Activated naive CD8-positive, alpha-beta T cell (primary cell): Measurements from ENCODE around the gene GTF3C1.

Experiments used
- H3K27ac Mint-ChIP-seq: one replicate; pipeline ENCODE4 v1.8.0; 2021; ENCODE audit warnings: mixed read lengths
- H3K27me3 Mint-ChIP-seq: one replicate; pipeline ENCODE4 v1.8.0; 2021; ENCODE audit warnings: mixed read lengths
- H3K36me3 Mint-ChIP-seq: one replicate; pipeline ENCODE4 v1.8.0; 2021; ENCODE audit warnings: mixed read lengths
- H3K4me1 Mint-ChIP-seq: one replicate; pipeline ENCODE4 v1.8.0; 2021; ENCODE audit warnings: low read depth, mixed read lengths
- H3K4me3 Mint-ChIP-seq: one replicate; pipeline ENCODE4 v1.8.0; 2021; ENCODE audit warnings: mild to moderate bottlenecking, mixed read lengths
- H3K9me3 Mint-ChIP-seq: one replicate; pipeline ENCODE4 v1.8.0; 2021; ENCODE audit warnings: low read depth, mixed read lengths

GTF3C1 gene

DNA sequence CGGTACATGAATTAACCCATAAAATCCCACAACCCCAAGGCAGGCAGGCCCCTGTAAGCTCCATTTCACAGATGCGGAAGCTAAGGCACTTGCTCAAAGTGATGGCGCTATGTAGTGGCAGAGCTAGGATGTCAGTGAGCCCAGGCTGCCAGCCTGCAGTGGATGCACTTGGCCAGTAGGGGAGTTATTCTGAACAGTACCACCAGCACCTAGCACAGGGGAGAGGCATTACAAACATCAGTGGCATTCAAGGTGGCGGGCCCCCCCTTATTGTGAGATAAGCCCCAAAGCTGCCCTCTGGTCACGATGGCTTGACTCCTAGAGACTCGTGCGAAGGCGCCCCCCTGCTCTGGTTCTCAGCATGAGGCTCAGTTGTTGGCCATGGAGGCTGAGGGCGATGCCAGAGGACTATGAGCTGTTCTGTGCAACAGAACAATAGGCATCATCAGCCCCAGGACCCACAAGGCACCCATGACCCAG is 33.8 kb downstream of the GTF3C1 start:
- H3K36me3 Mint-ChIP-seq: peaks cover 2% of the 10 kb centered on the region
- H3K27me3 Mint-ChIP-seq: no peaks in the 10 kb centered on the region
- H3K4me1 Mint-ChIP-seq: no peaks in the 10 kb centered on the region
- no peaks in the 10 kb centered on the region for H3K9me3 Mint-ChIP-seq
- no peak overlapping the region for H3K27ac Mint-ChIP-seq
- no peak overlapping the region for H3K4me3 Mint-ChIP-seq

DNA sequence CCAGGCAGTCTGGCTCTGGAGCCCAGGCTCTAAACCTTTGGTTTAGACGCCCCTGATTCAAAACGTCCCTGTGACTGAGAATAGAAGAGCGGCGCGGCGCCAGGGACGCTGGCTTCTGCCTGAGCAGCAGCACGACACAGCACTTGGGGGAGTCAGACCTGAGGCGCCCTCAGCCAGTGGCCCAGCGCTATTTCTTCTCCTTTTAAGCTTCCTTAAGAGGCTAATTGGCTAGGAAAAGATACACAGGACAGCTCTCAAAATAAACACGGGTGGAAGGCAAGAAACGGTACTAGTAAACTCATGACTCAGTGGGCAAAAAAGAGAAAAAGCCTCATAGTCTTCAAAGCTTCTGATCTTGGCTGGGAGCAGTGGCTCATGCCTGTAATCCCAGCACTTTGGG is 34.9 kb downstream of the GTF3C1 start:
- H3K4me3 Mint-ChIP-seq: no peak overlapping the region
- H3K36me3 Mint-ChIP-seq: peaks cover 4% of the 10 kb centered on the region
- no peaks in the 10 kb centered on the region for H3K9me3 Mint-ChIP-seq
- no peaks in the 10 kb centered on the region for H3K4me1 Mint-ChIP-seq
- H3K27ac Mint-ChIP-seq: no peak overlapping the region
- H3K27me3 Mint-ChIP-seq: no peaks in the 10 kb centered on the region

DNA sequence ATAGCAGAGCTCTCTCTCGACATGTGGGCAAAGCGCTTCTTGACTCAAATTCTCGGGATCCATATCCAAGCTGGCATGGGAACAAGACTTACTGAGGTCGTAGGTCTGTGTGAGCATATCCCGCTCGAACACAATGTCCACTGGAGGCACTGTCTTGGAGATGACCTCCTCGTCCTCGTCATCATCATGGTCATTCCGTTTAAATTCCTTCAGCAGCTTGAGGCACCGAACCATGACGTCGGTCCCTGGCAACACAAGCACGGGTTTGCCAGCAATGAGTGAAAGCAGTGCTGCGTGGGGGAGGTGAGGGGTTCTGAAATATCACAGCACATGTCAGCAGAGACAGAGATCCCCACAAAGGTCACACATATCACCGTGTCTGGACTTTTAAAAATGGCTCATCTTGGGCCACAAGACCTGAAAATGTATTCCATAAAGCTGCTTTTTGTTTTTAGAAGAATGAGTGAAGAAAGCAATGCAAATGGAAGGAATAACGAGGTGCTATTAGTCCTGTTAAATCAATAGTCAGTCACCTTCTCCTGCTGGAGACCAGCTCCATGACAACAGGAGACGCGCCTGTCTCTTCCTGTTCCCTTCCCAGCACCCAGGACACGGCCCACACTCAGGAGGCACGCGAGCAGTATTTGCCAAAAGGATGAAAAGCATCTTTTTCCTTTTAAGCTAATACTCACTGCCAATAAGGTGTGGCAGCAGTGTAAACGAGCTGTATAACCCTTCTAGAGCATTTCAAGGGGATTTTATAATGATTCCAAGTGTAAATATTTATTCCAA is 37.9 kb downstream of the GTF3C1 start:
- H3K27me3 Mint-ChIP-seq: no peaks in the 10 kb centered on the region
- H3K4me3 Mint-ChIP-seq: no peak overlapping the region
- H3K4me1 Mint-ChIP-seq: no peaks in the 10 kb centered on the region
- no peak overlapping the region for H3K27ac Mint-ChIP-seq
- peaks cover 5% of the 10 kb centered on the region for H3K36me3 Mint-ChIP-seq
- H3K9me3 Mint-ChIP-seq: no peaks in the 10 kb centered on the region

DNA sequence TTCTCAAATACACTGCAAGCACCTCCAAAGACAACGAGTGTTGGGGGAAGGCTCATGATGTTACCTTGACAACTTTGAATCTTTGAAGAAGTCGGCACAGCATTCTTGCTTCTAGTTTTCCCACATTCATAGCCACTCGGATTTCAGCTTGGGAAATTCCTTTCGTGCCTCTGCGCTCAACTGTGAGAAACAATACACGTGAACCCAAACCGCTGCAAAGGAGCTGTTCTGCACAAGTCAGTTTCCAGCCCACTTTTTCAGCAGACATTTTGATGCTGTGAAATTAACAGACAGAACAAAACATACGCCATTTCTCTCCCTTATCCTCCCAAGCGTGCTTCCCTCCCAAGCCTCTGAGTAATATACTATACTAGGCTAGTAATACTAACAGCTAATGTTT is 41.2 kb downstream of the GTF3C1 start:
- no peaks in the 10 kb centered on the region for H3K4me1 Mint-ChIP-seq
- H3K36me3 Mint-ChIP-seq: peaks cover 7% of the 10 kb centered on the region
- H3K4me3 Mint-ChIP-seq: no peak overlapping the region
- H3K27ac Mint-ChIP-seq: no peak overlapping the region
- no peaks in the 10 kb centered on the region for H3K9me3 Mint-ChIP-seq
- no peaks in the 10 kb centered on the region for H3K27me3 Mint-ChIP-seq

DNA sequence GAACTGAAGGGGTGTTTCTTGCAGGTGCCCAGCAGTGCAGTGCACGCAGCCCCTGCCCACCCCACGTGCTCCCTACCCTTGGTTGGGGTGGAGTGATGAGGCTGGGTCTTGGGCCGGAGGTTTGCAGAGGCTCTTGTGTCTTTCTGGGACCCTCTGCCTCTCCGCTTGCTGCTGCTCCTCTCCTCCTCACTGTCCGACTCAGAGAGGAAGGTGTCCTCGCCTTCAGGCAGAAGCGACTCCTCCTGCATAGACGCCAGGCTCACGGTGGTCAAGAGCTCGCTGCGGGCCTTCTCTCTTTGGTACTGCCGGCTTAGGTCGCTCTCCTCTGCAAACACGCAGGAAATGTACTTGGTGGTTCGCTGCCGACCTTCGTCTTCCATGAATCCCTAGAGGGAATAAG is 42.9 kb downstream of the GTF3C1 start:
- no peak overlapping the region for H3K4me3 Mint-ChIP-seq
- H3K4me1 Mint-ChIP-seq: no peaks in the 10 kb centered on the region
- H3K27me3 Mint-ChIP-seq: no peaks in the 10 kb centered on the region
- peaks cover 7% of the 10 kb centered on the region for H3K36me3 Mint-ChIP-seq
- H3K27ac Mint-ChIP-seq: no peak overlapping the region
- H3K9me3 Mint-ChIP-seq: no peaks in the 10 kb centered on the region

DNA sequence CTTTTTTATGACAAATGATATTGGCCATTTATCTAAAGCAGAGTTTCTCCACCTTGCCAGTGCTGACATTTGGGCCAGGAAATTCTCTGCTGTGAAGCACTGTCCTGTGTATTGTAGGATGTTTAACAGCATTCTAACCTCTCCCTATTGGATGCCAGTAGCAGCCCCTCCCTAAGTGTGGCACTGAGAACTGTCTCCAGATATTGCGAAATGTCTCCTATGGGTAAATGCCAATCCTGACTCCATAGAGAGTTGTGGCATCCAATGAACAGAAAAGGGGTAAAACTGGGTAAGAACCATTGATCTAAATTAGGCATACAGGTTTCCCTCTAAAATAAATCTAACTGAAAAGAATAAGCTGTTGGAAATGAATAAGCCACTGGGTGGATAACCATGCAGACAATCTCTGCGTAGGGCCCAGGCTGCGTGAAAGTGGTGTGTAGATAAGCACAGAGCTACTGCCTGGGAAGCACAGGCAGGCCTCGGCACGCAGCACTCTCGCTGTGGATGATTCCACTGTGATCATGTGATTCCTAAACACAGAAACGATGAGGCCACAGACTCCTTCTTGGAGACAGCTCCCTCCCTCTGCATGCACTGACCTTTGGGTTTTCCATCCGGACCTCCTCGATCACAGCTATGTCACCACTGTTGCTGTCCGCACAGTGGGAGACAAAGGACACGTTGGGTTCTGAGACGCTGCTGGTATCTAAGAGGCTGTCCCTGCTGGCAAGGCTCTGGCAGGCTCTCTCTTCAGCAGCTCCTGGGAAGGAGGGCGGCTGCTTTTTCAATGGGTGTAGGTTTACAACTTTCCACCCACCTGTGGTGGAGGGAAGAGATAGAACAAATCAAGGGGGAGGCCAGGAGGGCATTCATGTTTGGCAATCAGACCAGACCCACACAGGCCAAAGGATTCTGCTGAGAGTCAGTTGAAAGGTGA is 44.1 kb downstream of the GTF3C1 start:
- Mint-ChIP-seq H3K9me3 (no peaks in the 10 kb centered on the region), H3K27me3 (no peaks in the 10 kb centered on the region), H3K36me3 (peaks cover 5% of the 10 kb centered on the region)

DNA sequence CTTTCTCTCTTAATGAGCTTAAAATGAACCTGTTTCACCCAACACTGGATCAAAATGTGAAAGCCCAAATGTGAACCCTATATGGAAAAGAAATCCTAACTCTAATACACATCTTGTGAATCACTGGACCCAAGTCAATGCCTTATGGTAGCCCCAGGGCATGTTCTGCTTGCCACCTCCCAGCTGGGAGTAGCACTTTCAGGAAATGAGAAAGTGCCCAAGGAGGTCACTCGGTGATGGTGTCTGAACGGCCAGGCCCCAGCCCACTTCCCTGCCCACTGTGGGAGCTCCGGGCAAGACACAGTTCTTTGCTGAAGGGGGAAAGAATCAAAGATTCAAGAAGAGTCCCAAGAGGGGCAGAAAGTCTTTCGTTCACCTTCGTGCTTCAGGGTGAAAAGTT is 46.1 kb downstream of the GTF3C1 start:
- peaks cover 6% of the 10 kb centered on the region for H3K36me3 Mint-ChIP-seq
- H3K9me3 Mint-ChIP-seq: no peaks in the 10 kb centered on the region
- no peak overlapping the region for H3K4me3 Mint-ChIP-seq
- no peaks in the 10 kb centered on the region for H3K27me3 Mint-ChIP-seq
- no peak overlapping the region for H3K27ac Mint-ChIP-seq
- no peaks in the 10 kb centered on the region for H3K4me1 Mint-ChIP-seq

More for the DNA sequence above, 44.1 kb downstream of the GTF3C1 start:
- no peak overlapping the region for H3K27ac Mint-ChIP-seq
- H3K4me1 Mint-ChIP-seq: no peaks in the 10 kb centered on the region
- no peak overlapping the region for H3K4me3 Mint-ChIP-seq

DNA sequence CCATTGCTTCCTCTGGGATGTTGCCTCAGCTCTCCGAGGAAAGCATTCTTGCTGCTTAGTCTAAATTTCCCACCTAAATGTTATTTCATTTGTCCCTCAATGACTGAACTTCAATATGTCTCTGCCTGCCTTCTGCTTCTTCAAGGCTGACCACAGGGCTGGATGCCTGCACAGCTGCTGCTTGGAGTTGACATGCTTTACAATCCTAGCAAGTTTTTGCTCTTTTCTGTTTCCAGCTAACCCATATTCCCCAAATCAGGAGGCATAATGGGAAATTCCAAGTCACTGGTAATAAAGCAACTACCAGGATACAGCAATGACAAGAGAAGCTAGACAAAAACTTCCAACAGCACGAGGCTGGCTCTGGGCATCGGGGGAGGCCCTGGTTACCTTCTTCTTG is 48.9 kb downstream of the GTF3C1 start:
- Mint-ChIP-seq H3K36me3 (peaks cover 9% of the 10 kb centered on the region), H3K4me1 (no peaks in the 10 kb centered on the region), H3K27ac (no peak overlapping the region), H3K9me3 (no peaks in the 10 kb centered on the region), H3K27me3 (no peaks in the 10 kb centered on the region), H3K4me3 (no peak overlapping the region)

DNA sequence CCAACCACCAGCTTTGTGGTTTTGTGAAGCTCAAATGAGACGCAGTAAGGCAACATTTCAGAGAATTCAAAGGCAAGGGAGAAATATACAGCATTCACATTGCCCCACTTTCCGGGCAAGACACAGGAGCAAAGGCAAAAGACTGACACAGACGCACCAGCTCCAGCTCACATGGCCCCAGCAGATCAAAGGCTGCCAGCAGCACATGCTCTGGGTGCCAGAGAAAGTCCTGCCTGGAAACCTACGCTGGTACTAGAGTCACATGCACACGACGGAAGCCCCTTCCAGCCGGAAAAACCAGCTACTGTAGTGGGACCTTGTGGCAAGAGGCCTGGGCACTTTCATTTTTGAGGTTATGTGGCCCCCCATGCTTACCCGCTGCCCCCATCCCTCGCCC is 50.1 kb downstream of the GTF3C1 start:
- Mint-ChIP-seq H3K4me3 (no peak overlapping the region), H3K36me3 (peaks cover 11% of the 10 kb centered on the region), H3K9me3 (no peaks in the 10 kb centered on the region), H3K27ac (no peak overlapping the region), H3K4me1 (no peaks in the 10 kb centered on the region), H3K27me3 (no peaks in the 10 kb centered on the region)

DNA sequence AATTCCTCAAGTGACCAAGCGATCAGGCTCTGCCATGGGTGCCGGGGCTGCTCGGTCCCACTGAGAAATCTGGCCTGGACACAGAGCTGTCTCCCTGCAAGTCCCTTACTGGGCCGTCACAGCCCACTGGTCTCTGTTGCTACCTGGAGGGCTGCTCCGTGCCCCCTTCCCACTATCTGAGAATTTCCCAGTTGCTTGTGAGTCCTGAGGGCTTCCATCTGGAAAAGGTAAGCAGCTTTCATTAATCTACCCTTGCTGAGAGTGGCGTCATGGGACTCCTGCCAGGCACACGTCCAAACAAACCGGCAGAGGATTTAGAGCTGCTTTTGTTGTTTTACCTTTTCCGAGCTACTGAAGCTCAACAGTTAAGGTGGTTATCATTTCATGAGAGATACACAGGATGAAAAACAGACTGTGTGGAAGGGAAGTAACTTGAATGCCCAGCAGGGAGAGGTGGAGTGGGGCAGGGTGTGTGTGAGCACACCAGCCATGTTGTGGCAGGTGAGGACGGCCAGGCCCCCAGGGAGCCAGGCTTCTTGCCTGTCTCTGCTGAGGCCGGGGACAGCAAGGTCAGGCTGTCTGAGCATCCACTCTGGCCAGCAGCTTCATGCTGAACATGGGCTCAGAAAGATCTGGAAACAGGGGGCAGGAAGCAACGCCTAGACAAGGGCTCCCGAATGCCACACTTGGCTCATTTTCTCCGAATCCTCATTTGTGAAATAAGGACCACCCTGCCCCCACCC is 50.6 kb downstream of the GTF3C1 start:
- Mint-ChIP-seq H3K27me3 (no peaks in the 10 kb centered on the region), H3K27ac (no peak overlapping the region), H3K36me3 (peaks cover 15% of the 10 kb centered on the region)

DNA sequence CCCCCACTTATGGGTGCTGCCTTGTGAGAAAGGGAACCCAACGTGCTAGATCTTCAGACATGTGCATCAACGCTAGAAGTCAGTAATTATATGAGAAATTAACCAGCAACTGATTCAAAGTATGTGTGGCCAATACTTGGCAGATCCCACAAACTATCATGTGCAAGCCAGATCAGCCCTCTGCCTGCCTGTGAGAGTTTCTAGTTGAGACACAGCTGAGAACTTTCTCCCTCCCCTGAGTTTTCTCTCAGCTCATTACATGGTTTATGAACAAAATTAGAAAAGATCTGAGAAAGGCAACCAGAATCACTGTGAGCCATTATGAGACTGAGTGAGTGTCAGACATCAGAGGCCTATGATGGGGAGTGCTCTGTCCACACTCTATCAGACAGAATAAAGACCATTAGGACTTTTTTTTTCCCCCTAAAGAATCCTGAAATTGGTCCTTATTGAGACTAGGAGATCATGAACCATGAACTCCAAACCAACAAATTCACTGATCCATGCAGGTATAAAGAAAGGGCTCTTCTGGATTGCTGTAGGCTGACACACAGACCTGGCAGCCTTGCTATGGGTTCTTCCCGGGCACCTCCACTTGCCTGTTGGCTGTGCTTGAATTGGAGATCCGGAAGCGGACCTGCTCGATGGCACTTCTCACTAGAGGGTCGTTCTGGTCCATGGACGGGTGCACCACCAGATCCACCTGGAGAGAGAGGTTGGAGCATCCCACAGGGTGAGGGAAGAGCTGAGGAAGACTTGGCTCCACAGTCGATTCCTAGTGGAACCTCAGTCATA is 51.5 kb downstream of the GTF3C1 start:
- Mint-ChIP-seq H3K27ac (no peak overlapping the region), H3K27me3 (no peaks in the 10 kb centered on the region), H3K36me3 (peaks cover 14% of the 10 kb centered on the region), H3K4me1 (no peaks in the 10 kb centered on the region), H3K4me3 (no peak overlapping the region), H3K9me3 (no peaks in the 10 kb centered on the region)

More for the DNA sequence above, 50.6 kb downstream of the GTF3C1 start:
- H3K9me3 Mint-ChIP-seq: no peaks in the 10 kb centered on the region
- no peaks in the 10 kb centered on the region for H3K4me1 Mint-ChIP-seq
- H3K4me3 Mint-ChIP-seq: no peak overlapping the region

DNA sequence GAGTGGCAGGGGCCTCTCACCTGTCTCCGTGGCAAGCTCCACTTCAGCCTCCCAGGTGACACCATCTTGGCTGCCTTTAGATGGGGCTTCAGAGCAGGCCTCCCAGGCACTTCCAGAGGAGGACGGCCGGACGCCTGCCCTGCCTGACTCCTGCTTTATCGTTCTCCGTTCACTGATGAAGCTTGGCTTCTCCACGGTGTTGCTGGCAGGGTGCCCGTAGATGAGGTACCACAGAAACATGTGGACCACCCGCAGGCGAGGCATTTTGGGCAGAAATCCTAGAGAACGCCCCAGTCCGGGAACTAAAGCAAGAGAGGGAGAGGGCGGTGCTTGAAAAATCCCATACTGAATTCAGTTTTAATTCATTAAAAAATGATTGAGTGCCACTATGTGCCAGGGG is 54.5 kb downstream of the GTF3C1 start:
- no peaks in the 10 kb centered on the region for H3K9me3 Mint-ChIP-seq
- H3K27ac Mint-ChIP-seq: no peak overlapping the region
- no peaks in the 10 kb centered on the region for H3K27me3 Mint-ChIP-seq
- no peaks in the 10 kb centered on the region for H3K4me1 Mint-ChIP-seq
- H3K4me3 Mint-ChIP-seq: no peak overlapping the region
- peaks cover 14% of the 10 kb centered on the region for H3K36me3 Mint-ChIP-seq

DNA sequence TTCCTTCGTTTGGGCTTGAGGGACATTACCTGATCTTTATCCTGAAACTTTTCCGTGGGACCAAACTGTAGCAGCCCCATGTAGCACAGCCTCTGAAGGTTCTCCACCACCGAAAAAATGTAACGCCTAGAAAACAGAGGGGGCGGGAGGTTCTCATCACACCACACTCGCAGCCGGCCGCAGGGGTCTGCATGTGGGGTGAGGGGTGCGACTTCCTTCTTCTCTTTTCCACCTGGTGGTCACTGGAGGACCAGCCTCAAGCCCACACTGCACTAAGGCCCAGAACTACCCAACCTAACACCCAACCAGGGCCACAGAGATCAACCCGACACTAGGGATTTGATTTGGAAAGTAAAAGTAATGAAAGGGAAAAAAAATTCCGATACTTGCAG is 57.1 kb downstream of the GTF3C1 start:
- Mint-ChIP-seq H3K27me3 (no peaks in the 10 kb centered on the region), H3K9me3 (no peaks in the 10 kb centered on the region), H3K36me3 (peaks cover 13% of the 10 kb centered on the region), H3K4me1 (no peaks in the 10 kb centered on the region), H3K4me3 (no peak overlapping the region), H3K27ac (no peak overlapping the region)

DNA sequence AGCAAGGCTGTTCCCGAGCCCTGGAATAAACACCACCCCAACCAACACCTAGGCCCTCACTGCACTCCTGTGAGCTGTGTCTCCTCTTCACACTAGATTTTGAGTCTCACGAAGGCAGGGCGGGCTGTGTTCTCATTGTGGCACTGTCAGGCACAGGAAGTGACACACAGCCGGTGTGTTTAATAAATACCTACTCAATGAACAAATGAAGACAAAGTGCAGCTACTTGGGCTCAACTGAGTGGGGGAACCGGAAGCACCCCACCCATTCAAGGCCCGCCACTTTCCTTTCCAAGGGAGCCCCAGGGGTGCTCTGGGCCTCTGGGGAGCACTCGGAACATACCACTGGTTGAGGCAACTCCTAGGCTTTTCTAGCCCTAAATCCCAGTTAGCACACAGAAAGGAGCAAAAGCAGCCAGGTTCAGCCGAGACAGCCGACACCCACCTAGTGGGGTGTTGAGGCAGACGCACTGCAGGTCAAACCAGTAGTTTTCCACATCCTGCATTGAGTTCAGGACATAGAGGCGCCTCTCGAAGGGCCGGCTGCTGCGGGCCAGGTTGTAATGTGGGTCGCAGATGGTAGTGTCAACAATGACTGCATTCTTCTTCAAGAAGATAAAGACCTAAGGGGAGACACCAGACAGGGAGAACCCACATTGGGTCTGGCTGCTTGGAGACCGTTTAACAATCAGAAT is 57.7 kb downstream of the GTF3C1 start:
- no peaks in the 10 kb centered on the region for H3K4me1 Mint-ChIP-seq
- H3K27ac Mint-ChIP-seq: no peak overlapping the region
- no peak overlapping the region for H3K4me3 Mint-ChIP-seq
- peaks cover 13% of the 10 kb centered on the region for H3K36me3 Mint-ChIP-seq
- no peaks in the 10 kb centered on the region for H3K9me3 Mint-ChIP-seq
- H3K27me3 Mint-ChIP-seq: no peaks in the 10 kb centered on the region
